GM21423 (cell line): Measurements from ENCODE around the gene NRAS.
A peak's percentile ranks its signal among the peaks of the same experiment; 100 is the strongest.

Experiments used
- ATAC-seq: cut with Tn5 transposase; IDR thresholded peaks from one replicate; pipeline ENCODE4 v1.9.1; 2021; ENCODE audit warnings: mild to moderate bottlenecking, moderate library complexity; ENCODE audit not compliant: unreplicated experiment

NRAS gene

DNA sequence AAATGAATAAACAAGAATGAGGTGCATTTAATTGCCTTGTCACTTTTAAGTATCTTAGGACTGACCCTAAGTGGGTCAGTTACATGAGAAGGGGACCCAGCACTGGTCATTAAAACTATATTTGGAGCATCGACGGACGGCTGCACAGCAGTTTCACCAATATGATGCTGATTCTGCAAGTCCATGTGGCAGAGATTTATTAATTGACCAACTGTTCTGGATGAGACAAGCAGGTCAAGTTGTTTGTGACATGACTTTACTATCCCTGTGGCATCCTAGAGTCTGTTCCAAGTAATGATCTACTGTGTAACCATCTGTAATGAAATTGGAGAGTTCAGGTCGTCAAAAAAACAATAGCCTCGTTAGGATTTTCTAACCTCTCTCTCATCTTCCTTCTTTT is 30.7 kb downstream of the NRAS start:
- no peak for ATAC-seq

DNA sequence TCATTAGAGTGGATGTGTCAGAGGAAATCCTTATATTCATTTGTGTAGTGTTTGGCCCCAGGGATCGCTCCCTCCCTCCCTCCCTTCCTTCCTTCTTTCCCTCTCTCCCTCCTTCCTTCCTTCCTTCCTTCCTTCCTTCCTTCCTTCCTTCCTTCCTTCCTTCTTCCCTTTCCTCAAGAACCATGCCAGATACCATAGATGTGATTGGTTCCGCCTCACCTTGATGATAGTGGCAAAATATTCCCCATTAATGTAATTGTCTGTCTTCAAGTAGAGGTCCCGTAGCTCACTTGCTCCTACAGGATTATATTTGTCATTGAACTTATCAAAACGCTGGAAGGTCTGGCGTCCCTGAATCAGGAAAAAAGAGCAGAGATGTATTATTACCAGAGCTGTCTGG is 38.9 kb downstream of the NRAS start:
- ATAC-seq = no peak

DNA sequence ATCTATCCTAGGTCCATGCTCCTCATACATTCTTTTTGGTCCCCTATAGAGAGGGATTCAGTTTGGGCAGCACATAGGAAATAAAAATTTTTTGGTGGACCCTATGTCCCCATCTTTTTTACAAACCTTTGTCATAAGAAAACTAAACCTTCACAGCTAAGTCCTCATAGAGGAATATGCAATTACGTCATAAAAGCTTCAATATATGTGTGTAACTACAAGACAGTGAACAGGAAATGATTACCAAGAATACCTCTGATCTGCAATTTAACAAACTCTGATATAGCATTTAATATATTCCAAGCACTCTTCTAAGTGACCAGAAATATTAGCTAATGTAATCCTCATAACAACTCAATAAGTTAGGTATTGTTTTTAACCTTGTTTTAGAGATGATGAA is 40.5 kb downstream of the NRAS start:
- no peak for ATAC-seq

DNA sequence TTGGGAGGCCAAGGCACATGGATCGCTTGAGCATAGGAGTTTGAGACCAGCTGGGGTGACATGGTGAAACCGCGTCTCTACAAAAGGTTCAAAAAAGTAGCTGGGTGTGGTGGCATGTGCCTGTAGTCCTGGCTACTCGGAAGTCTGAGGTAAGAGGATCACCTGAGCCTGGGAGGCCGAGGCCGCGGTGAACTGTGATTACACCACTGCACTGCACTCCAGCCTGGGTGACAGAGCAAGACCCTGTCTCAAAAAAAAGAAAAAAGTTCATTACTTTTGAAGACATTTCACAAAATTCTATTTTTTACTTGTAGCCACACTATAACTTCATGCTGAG is 44.7 kb downstream of the NRAS start:
- ATAC-seq = no peak

DNA sequence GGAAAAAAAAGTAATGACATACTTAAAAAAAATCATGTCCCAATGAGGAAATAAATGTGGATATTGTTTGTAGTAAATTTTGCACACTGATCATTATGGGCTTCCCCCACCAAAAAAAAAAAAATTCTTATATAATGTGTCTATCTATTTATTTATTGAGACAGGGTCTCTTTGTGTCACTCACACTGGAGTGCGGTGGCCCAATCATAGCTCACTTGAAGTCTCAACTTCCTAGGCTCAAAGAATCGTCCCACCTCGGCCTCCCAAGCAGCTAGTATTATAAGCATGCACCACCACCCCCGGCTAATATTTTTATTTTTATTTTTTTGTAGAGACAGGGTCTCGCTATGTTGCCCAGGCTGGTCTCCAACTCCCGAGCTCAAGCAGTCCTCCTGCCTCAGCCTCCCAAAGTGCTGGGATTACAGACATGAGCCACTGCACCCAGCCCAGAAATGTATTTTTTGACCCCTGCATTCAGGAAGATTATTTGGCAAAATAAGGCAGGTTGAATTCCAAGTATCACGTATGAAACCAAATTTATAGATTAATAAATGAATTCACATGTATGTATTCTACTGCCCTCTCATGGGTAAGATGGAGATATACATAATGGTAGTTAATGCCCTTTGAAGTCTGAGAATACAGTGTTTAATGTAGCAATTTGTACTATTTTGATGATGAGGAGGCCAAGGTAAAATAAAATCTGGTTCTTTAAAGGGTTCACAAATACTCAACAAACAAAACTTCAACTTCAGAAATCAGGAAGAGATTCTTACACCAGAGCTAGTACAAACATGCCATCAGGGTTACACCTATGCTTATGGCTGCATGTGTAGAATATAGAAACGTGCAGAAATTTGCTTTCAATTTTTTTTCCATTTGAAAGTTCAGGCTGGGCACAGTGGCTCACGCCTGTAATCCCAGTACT is 45.3 kb downstream of the NRAS start:
- ATAC-seq = no peak

DNA sequence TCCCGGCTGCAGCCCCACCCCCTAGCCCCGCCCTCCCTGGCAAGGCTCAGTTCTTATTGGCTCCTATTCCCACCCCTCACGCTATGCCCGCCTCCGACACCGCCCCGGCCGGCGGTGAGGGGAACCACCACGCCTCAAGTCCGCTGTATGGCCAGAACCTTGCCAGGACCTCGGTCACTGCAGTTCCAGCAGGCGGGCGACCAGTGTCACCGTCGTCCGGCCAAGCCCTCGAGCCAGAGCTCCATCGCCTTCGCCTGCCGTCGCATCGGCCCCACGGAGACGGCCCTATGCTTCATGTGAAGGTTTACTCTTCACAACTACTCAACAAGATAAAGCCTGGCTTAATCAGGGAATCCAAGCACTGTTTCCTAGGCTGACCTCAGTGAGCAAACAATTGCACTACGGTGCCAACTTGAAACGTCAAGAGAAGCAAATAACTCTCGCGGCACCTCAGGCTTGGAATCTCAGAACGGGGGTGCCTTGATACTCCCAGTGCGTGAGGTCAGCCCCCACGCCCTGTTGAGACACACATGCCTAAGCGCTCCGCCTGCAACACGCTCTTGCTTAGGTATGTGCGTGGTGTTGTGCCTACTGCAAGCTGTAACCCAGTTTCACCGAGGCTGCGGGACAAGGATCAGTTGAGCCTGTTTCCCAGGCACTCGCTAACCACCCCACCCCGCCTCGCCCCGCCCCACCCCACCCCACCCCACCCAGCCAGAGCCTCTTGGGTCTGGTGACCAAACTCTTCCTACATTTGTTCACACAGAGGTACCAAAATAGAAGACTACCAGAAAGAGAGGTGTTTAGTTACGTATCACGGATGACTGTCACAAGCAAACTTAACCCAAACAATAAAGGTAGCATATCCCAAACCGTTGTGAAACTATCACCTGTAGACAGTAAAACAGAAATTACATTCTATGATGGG is 46.2 kb downstream of the NRAS start:
- ATAC-seq = peak; percentile 97

DNA sequence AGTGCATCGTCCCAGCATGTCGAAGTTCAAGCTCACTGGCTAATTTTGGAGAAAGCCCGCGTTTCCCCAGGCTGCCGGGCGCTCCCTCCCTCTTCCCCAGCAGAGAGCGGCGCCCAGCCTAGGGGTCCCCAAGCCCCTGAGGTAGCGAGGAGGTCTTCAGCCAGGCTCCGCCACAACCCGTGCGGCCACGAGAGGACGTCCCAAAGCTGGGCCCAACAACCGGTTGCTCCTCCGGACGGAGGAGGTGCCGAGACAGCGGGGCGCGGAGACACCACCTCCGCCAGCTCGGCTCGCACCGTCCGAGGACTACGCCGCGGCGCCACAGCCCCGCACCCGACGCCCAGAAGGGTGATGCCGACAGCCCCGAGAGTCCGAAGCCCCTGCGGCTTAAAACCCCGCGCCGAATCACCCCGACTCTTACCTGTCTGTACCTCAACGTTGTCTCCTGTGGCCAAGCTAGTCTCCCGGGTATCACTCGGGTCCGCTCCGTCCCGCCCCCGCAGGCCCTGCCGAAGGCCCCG is 46.9 kb downstream of the NRAS start, which contains the start of gene DENND2C:
Gene DENND2C (minus strand): TSS at position 488 of the 521 bp plus-strand sequence. CDS start 44,065 bp downstream, outside the sequence.
- peak; percentile 56 for ATAC-seq

DNA sequence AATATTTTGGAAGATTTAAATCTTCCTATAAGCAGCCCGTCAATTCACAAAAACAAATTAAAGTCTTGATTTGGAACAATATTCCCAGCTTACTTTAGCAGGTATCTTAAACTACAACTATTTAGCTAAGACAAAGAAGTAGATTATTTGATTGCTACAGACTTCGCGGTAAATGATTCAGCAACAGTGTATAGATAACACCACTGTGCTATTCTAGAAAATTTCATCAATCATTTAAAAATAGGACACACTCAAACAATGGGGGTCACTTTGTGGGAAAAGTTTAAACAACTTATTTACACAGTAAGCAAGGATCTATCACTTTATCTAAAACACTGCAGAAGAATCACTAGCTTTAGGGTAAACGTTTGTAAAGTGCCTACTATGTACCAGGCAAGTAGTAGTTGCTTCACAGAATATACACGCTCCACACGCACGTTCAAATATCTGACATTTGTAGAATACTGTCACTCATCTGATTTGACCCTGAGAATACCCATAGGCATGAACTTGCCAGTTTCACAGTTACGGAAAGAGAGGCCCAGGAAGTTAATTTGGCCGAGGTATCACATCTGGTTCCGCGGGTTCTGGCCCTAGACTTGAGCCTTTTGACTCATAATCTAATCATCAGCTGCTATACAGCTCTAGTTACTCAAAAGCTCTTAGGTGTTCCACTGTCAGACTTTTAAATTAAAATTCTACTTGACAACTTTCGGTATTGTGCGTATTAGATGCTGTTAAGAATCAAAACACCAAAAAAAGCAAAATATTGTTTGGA is 47.6 kb downstream of the NRAS start:
- ATAC-seq = no peak

DNA sequence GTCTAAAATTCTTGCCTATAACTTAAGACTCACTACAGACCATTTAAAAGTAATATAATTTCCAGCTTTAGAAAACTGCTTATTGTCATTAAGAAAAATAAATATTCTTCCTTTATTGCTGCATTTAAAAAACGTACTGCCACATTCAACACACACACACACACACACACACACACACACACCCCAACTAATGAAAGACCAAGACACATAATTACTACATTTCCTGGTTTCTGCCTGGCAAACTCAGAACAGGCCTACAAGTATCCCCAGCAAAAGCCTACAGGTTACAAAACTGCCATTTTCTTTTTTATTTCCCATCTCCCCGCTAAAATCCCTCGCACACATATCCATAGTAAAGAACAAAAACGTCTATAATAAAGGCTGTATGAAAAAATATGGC is 48.2 kb downstream of the NRAS start:
- no peak for ATAC-seq

DNA sequence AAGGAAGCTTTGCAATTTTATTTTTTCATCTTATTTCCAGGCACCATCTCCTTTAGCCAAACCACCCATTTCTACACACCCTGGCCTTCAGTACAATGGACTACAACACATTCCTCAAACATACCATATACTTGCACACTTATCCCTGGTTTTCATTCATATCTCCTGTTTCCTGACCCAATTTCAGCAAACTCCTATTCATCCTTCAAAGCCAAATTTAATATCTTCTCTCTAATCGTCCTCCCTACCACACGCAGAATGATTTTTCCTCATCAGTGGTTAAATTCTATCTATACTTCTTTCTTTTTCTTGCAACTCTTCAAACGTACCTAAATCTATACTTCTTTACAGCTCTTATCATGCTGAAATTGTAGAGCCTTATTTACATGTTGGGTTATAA is 49.6 kb downstream of the NRAS start:
- no peak for ATAC-seq

DNA sequence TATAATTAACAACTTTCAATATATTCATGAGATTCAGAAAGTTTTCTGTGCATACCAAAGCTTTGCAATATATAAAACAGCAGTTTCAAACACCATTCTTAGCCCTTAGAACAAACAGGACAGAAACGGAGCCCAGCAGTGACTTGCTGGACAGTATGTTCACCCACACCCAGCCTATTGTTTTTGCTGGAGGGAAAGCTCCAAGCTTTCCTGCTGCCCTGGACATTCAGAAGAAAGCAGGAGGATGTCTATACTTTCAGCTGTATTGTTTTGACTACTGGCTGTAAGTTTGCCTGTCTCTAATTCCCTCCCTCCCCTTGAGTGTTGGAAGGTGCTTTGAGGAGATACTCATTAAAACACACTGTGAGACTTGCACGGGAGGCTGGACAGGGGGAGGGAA is 56.3 kb downstream of the NRAS start:
- no peak for ATAC-seq
